T follicular helper cell (primary cell): ENCODE measurements around the gene ANAPC13.

ENCODE experiments used
- DNase-seq: peaks from one replicate; pipeline ENCODE4 v3.0.0-alpha.2; 2020; ENCODE audit warnings: low read depth

The ANAPC13 gene

DNA sequence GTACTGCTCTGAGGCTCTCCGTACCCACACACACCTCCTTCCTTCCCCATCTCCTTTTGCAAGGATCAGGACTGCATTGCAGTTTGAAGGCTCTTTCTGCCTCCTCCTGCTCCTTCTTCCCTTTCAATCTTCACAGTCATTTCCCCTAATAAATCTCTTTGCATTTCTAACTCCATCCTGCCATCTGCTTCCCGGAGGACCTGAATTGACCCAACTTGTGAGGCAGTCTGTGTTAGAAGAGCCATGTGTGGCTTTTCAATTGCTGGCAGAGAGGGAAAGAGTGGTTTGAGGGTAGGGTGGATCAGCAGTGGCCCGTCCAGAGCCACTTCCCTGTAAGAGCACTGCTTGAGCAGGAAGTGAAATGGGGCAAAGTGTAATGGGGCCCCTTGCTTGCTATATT is 35.8 kb downstream of the ANAPC13 start:
- DNase-seq: no peak

DNA sequence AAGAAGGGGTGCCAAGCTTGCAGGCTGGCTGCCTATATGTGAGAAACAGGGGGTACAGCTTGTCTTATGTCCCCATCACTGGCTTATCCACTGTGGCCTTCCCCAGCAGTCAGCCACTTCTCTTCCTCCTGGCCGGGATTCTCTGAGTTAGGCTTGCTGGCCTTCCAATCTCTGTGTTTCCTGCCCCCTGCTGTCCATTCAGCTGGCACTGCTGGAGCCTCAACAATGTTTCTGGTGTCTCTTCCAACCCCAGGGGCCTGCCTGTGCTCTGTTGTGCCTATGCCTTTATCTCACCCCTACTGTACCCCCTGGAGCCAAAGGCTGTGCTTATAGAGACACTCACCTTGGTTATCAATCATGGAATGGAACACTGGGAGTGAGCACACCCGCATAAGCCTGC is 36.5 kb downstream of the ANAPC13 start:
- no peak for DNase-seq

- DNase-seq: no peak
These were observed 37.1 kb downstream of the ANAPC13 start for GRCh38 chr3:134448664-134449063.

DNA sequence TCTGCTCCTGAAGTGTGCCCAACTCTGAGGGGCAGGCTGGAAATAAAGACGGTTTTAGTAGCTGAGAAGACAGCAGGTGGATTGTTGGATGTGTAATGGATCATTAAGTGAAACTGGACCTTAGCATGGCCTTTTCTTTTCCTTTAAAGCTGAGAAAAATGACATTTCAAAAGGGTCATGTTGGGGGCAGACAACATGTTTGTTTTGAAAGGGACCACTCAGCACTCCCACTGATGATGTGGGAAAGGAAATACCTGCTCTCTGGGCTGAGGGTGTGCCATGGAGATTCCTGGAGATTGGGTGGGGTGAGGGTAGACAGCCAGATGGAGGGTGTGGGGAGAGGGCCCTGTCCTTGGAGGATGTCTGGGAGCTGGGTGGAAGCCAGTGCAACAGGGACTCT is 38.4 kb downstream of the ANAPC13 start:
- no peak for DNase-seq

DNA sequence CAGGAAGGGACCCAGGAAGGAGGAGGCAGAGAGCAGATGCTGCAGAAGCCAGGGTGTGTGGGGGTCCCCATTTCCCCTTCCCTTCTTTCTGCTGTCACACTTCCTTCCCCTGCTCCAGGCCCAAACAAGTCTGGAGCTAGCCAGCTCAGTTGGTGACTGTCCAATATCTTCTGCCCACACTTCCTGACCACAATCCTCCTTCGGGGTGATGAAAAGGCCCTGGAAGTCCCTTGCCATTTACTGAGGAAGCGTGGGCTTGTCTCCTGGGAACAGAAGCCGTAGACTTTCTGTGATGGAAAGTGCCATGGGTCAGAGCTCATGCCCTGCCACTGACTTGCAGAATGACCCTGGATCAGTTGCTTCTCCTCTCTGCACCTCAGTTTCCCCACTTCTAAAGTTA is 39.0 kb downstream of the ANAPC13 start:
- DNase-seq: no peak

- DNase-seq: no peak
These were observed 40.1 kb downstream of the ANAPC13 start for GRCh38 chr3:134445636-134446035.

- DNase-seq: no peak
These were observed 40.7 kb downstream of the ANAPC13 start for GRCh38 chr3:134445095-134445494.

GRCh38 chr3:134441821-134442220 is 44.0 kb downstream of the ANAPC13 start:
- no peak for DNase-seq

GRCh38 chr3:134441321-134441720 is 44.5 kb downstream of the ANAPC13 start:
- DNase-seq: no peak

DNA sequence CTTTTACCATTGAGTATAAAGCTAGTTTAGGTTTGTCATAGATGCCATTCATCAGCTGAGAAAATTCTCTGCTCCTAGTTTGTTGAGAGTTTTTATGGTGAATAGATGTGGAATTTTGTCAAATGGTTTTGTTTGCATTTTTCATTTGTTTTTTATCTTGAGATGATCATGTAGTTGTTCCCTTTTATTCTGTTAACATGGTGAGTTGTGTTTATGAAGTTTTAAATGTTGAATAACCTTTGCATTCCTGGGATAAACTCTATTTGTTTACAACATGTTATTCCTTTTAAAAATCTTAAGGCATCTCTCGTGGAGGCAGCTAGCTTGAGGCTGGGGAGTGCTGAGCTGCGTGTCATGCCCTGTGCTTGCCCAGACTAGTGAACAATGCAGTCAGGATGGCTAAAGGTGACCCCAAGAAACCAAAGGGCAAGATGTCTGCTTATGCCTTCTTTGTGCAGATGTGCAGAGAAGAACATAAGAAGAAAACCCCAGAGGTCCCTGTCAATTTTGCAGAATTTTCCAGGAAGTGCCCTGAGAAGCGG is 48.5 kb downstream of the ANAPC13 start:
- no peak for DNase-seq

DNA sequence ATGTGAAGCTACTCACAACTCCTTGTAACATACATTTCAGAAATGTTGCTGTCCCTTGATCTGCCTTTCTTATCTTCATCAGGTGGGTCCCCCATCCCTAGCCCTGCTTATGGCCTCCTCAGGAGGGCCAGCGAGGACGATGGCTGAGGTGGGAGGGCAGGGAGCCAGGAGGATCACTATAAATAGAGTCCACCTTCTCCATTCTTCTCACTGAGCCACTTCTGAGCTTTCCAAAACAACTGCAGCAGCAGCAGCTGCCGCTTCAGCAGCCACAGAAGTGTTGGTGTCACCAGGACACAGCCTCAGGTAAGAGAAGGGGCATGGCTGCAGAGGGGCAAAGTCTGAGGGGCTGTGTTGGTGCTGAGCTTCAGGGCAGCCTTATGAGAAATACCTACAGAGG is 53.5 kb downstream of the ANAPC13 start:
- no peak for DNase-seq

- DNase-seq: no peak
These were observed 54.8 kb downstream of the ANAPC13 start for GRCh38 chr3:134430950-134431445.

GRCh38 chr3:134430174-134430573 is 55.6 kb downstream of the ANAPC13 start:
- no peak for DNase-seq

DNA sequence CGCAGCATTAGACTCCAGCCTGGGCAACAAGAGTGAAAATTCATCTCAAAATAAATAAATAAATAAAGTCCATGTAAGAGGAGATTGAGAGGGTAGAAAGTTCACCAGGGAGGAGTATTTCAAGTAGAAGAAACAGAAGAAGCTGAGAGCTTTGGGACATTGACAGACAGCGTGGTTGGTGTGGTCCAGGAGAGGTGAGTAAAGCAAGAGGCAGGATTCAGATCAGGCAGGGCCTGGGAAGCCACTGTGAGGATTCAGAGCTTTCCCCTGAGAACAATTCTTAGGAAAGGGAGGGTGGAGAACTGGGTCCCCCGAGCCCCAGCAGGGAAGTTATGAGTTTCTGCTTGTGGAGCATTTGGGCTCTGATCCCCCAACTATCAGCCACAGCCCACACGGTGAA is 57.4 kb downstream of the ANAPC13 start:
- no peak for DNase-seq
